ENCODE results near the gene GNB1L.
A peak's percentile ranks its signal among the peaks of the same experiment; 100 is the strongest.

GNB1L gene

DNA sequence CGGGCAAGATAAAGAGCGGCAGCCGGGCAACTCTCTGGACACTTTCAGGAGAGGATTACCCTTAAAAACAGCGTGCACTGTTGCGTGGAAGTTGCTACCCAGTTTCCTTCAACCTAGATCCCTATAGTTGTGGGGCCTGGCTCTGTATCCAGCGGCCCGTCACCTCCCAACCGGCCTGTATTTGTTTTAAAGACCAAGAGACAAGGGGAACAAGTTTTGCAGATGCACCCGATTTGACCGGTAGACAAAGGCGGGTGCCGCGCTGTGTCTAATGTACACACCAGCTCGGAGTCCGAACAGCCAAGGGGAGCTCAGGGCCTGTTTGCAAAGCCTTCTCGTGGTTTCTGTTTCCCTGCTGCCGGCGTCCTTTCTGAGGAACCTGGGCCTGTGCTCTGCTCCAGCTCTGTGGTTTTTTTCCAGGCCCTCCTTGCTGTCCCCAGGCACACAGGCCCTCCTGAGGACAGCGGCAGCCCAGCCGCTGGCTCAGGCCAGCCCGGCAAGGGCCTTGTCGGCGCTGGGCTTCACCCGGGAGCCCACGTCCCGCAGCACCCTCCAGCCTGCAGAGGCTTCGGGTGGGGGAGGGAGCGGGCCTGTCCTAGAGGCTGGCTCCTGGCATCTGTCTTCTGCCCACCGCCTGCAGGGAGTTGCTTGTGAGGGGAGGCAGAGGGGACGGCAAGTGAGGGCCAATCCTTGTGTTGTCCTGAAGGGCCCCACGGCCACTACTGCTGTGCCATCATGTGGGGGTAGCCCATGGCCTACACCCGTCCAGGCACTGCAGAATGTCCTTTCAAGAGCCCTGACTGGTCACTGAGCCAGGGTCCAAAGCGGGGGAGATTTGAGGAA is 92.7 kb downstream of the GNB1L start:
- DNase-seq (ENCODE audit: low read depth, low spot score), result no peak

DNA sequence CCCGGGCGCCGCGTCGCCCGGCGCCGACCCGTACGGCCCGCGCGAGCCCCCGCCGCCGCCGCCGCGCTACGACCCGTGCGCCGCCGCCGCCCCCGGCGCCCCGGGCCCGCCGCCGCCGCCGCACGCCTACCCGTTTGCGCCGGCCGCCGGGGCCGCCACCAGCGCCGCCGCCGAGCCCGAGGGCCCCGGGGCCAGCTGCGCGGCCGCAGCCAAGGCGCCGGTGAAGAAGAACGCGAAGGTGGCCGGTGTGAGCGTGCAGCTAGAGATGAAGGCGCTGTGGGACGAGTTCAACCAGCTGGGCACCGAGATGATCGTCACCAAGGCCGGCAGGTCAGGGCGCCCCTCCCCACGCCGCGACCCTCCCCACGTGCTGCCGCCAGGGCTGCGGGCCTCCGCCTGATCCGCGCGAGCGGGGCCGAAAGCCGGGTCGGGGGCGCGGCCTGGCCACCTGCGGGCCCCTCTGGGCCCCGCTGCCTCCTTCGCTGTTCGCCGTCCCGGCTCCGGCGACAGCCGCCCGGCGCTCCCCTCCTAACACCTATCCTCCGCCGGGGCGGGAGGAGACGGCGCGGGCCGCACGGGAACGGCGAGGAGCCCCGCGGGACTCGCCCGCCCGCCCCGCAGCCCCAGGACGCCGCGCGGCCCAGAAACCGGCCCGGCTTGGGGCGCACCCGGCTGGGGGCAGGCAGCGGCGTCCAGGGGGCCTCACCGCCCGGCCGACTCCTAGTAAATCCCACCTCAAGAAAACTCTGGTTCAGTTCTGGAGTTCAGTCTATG is 93.5 kb downstream of the GNB1L start:
- DNase-seq (ENCODE audit: low read depth, low spot score), result no peak

- no peak for DNase-seq (ENCODE audit: low read depth, low spot score)
Measured at GRCh38 chr22:19760058-19760950, 94.4 kb downstream of the GNB1L start, which contains the start of gene TBX1. TBX1 (plus strand) TSS chr22:19760778; CDS start chr22:19760844, 66 bp downstream.

GRCh38 chr22:19759427-19760057 is 95.1 kb downstream of the GNB1L start:
- DNase-seq (ENCODE audit: low read depth, low spot score), result no peak

GRCh38 chr22:19758896-19759426 is 95.7 kb downstream of the GNB1L start:
- DNase-seq (ENCODE audit: low read depth, low spot score), result no peak

DNA sequence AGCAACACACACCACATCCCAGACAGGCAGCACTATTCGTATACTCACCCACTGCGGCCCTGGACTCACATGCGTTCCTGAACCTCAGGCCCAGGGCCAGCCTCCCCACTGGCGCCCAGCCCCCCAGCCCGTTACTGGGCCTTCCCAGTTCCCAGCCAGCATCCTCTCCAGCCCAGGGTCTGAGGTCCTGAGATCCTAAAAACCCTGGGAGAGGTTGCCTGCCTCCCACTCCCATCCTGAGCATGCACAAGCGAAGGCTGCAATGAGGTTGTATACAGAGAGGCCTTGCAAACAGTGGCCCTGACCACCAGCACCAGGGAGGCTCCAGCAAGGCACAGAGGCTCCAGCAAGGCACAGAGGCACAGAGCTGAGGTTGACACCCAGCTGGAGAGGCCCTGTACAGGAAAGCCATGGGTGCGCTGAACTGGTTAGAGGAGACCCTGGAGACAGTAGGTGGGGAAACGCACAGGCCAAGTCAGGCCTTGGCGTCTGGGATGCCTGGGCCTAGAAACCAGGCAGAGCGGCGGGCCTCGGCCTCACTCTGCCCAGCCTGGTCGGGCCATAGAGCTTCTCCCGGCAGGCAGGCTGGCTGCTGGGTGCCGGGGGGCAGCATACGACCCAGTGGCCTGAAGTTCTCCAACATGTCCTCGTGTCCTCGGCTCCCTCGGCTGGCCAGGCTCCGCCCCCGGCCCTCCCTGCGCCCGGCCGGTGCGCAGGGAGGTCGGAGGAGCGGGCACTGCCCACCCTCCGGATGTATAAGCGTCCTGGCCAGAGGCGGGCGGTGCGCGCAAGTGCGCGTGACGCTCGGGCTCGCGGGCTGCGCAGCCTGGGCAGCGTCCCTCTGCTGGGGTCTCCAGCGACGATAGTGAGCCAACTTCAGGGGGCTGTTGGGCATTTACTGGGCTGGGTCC is 96.4 kb downstream of the GNB1L start:
- DNase-seq (ENCODE audit: low read depth, low spot score), result no peak

DNA sequence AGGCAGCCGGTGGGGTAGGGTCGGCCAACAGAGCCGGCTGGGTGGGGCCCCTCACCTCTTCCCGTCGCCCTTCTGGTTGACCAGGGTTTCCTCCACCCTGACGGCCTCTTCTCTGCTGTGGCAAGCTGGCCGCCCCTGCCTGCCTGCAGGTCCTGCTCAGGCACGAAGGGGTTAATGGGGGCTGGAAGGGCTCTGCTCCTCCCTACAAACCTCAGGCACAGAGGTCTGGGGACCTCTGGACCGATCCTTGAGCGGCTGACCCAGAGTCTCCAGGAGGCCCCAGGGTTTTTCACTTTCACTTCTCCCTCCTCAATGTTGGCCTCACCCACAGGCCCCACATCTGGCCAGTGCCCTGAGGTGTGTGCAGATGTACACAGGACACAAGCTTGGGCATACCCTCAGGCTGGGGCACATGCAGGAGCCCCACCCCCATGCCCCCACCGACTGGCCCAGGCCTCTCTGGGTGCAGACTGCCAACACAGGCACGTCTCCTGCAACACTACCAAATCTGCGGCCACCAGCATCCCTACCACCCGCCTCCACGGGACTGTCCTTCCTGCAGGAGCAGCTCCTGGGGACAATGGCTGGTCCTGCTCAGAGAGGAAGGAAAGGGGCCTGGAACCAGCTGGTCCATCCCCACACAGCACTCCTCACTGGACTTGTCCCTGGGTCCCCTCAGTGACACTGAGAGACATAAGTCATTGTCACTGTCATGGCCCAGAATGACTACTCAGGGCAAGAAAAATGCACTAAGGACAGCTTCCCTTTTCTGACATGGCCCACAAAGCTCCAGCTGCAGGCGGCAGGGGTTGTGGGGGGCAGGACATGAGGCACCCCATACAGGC is 97.3 kb downstream of the GNB1L start:
- no peak for DNase-seq (ENCODE audit: low read depth, low spot score)

DNA sequence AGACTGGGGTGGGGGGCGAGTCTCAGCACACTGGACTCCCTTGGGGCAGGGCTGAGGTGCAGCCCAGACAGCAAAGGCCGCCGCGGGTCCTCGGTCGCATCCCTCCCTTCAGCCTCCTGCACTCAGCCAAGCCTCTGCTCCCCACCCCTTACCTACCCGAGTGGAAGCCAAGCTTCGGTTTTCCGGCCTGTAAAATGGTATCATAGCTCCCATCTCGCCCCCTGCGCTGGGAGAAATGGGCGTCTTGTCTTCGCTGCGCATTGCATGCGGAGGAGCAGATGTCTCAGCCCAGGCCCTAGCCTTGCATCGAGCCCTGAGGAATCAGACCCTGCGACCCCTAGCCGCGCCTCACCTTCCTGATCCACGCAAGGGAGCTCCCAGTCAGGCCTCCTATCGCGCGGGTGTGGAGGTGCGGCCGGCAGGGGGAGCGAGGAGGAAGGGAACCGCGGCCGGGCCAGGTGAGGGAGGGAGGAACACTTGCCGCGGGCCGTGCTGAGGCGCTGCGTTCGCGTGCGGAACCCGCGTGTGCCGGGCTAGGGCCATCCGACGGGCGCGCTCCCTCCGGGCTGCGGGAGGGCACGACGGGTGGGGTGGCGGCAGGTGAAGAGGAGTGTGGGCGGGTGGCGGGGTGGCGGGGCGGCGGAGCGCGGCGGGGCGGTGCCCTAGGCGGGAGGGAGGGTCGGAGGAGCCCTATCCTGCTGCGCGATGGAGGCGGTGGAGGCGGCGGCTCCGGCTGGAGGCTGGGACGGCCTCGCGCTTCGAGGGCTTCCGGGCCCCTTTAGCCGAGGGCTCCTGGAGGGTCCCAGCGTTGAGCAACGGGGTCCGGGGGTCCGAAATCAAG is 98.2 kb downstream of the GNB1L start:
- DNase-seq (ENCODE audit: low read depth, low spot score), result peak; percentile 40

DNA sequence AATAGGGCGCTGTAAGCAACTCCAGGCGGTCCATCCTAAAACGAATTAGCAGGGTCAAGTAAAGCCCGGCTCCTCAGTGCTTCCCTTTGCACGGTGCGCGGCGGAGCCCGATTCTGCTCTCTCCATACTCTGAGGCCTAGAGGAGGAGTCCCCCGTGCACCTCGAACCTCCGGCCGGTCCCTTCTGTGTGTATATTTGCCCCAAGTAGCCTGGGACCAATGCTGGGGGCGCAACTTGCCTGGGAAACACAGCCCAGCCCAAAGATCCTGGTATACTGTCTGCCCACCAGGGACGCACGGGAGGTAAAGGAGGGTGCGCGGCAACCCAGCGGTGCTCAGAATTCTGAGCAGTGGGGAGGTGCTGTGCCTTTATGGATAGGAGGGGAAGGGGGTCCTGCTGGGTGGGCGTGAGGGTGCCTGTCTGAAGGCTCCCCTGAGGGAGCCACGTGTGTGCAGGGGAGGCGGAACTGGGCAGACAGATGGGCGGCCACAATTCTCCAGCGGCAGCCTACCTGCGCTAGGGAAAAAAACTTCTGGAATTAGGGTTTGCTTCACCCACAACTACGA is 98.9 kb downstream of the GNB1L start:
- no peak for DNase-seq (ENCODE audit: low read depth, low spot score)

- DNase-seq (ENCODE audit: low read depth, low spot score), result no peak
Measured at GRCh38 chr22:19755145-19755710, 99.4 kb downstream of the GNB1L start.

DNA sequence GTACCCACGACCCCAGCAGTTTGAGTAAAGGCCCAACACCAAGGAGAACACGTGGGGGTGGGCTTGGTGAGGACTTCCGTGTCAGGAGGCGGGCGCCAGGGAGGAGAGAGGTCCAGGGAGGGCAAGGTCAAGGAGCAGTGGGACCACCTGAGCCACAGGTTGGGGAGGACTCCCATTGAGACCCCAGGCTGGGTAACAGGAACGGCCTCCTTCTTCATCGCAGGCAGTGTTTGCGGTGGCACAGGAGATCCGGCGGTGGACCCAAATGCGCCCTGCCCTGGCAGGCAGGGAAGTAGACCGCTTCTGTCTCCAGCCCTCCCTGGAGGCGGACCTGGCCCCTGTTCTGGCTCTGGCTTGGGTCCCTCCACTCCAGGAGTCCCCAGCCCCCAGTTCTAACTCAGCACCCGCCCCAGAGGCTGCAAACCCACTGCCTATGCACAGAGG is 100.0 kb downstream of the GNB1L start:
- DNase-seq (ENCODE audit: low read depth, low spot score), result no peak

DNA sequence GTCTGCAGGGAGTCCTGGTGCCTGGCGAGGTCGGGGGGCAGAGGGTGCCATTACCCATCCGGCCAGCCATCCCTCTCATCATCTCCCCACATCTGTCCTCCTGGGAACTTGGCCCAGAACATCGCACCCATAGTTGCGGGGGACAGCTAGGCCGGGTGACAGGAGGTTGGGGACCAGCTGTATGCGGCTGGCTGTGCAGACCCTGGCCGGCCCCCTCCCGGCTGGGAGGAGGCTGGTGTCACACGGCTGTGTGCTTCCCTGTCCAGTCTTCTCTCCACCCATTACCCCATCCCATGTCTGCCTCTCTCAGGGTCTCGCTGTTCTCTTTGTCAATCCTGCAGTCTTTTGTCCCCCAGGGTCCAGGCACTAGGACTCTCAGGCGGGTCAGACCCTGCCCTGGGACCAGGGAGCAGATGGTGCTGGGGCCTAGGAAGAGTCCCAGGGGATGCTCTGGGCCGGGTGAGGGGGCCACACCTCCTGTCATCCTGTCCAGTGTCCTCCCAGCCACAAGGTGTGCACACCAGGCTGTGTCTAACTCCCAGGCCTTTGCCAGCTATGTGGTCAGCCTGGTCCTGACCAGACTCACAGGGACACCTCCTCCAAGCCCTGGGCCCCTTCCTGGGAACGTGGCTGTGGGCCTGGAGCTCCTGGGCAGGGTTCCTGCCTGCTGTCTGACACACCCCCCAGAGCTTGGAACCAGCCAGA is 100.5 kb downstream of the GNB1L start:
- no peak for DNase-seq (ENCODE audit: low read depth, low spot score)

- no peak for DNase-seq (ENCODE audit: low read depth, low spot score)
Measured at GRCh38 chr22:19753090-19753842, 101.4 kb downstream of the GNB1L start.

GRCh38 chr22:19751497-19752245 is 103.0 kb downstream of the GNB1L start:
- DNase-seq (ENCODE audit: low read depth, low spot score), result no peak
